Measurements from ENCODE around the gene DNM2. TPM values are rescaled to one million over a fixed set of nuclear protein-coding genes. Genes with fewer than 3 reads are reported as not detected.

DNM2 gene
- polyA plus RNA-seq, 4 donors, result 145 to 248 (median 166) TPM

GRCh38 chr19:10815969-10816644, 98.2 kb downstream of the DNM2 start:
- Histone ChIP-seq H3K9me3 (ENCODE audit: control insufficient read depth in 2 of 2, insufficient read depth in 1 of 2, low read depth in 1 of 2, low read length in 1 of 2) (no peaks in the 10 kb centered on the region), H3K27me3 (ENCODE audit: control insufficient read depth in 3 of 3, insufficient read depth in 3 of 3, low read length in 3 of 3) (no peaks in the 10 kb centered on the region), H3K27ac (ENCODE audit: low read depth in 1 of 3, low read length in 2 of 3) (peak overlapping the region in 1 of 3 donors; percentile 81), H3K4me1 (ENCODE audit: control insufficient read depth in 3 of 3, insufficient read depth in 2 of 3, low read depth in 1 of 3, low read length in 2 of 3) (no peaks in the 10 kb centered on the region), H3K36me3 (ENCODE audit: control insufficient read depth in 3 of 3, insufficient read depth in 2 of 3, low read depth in 1 of 3, low read length in 3 of 3) (peaks cover 23 to 97% (median 24%) of the 10 kb centered on the region in 3 donors), H3K4me3 (ENCODE audit: low read depth in 1 of 3, low read length in 3 of 3) (peak overlapping the region in 1 of 3 donors; percentile 39)
- 90 to 96% (median 90%) methylated on average over 21 of the region's 21 CpGs for WGBS, 3 donors
- DNase-seq (no peak), FAIRE-seq (no peak)

DNA sequence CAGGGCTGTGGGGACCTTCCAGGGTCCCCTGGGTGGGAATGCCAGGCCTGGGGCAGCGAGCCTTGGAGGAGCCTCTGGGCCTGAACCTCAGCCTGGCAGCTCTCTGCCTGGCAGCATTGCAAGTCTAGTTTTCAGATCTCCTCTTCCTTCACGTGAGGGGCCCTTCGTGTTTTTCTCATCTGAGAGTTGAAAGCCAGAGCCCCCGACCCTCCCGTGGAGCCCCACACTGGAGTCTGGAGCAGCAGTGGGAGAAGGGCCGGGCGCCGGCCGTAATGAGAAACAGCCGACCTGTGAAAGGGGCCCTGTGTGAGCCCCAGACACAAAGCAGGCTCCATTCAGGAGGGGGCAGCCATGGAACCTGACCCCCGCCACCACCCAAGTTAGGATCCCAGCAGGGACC, 98.8 kb downstream of the DNM2 start:
- H3K27me3 ChIP-seq (ENCODE audit: control insufficient read depth in 3 of 3, insufficient read depth in 3 of 3, low read length in 3 of 3), result no peaks in the 10 kb centered on the region
- DNase-seq (no peak), FAIRE-seq (no peak)
- WGBS, 3 donors, result 79 to 97% (median 91%) methylated on average over 11 of the region's 11 CpGs
- peaks cover 23 to 97% (median 26%) of the 10 kb centered on the region in 3 donors for H3K36me3 ChIP-seq (ENCODE audit: control insufficient read depth in 3 of 3, insufficient read depth in 2 of 3, low read depth in 1 of 3, low read length in 3 of 3)
- H3K9me3 ChIP-seq (ENCODE audit: control insufficient read depth in 2 of 2, insufficient read depth in 1 of 2, low read depth in 1 of 2, low read length in 1 of 2), result no peaks in the 10 kb centered on the region
- H3K4me3 ChIP-seq (ENCODE audit: low read depth in 1 of 3, low read length in 3 of 3), result peak overlapping the region in 1 of 3 donors; percentile 39
- H3K4me1 ChIP-seq (ENCODE audit: control insufficient read depth in 3 of 3, insufficient read depth in 2 of 3, low read depth in 1 of 3, low read length in 2 of 3), result no peaks in the 10 kb centered on the region
- peak overlapping the region in 2 of 3 donors; percentile 45 to 81 for H3K27ac ChIP-seq (ENCODE audit: low read depth in 1 of 3, low read length in 2 of 3)

DNA sequence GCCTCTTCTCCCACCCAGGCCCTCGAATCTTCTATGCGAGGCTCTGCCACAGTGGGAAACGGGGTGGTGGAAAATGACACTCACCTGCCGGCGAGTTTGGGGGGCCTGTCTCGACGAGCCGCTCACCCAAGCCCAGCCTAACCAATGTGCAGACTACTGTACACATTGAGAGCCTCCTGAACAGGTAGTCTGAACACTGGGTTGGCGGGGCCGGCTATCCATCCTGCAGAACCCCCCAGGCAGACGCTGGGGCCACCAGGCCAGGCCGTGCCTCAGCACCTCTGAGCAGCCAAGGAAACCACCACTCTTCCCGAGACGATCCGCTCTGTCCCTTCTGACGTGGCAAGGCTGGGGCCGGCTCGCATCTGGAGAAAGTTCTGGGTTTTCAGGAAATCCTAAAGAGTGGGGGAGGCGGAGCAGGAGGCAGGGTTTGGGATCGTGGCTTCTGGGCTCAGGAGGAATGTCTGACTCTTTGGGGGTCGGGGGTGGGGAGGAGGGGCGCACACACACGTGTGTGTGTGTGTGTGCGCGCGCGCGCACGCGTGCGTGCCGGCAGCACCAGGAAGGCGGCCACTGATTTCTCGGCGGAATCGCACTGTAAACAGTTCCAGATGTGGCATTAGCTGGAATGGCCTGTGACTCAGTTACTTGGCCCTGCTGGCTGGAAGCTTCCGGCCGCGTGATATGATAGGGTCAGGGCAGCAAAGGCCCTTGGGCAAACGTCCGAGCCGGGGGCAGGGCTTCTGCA, 99.6 kb downstream of the DNM2 start:
- Histone ChIP-seq H3K36me3 (ENCODE audit: control insufficient read depth in 3 of 3, insufficient read depth in 2 of 3, low read depth in 1 of 3, low read length in 3 of 3) (peaks cover 25 to 97% (median 25%) of the 10 kb centered on the region in 3 donors), H3K27ac (ENCODE audit: low read depth in 1 of 3, low read length in 2 of 3) (peak overlapping the region in 2 of 3 donors; percentile 62 to 81), H3K9me3 (ENCODE audit: control insufficient read depth in 2 of 2, insufficient read depth in 1 of 2, low read depth in 1 of 2, low read length in 1 of 2) (no peaks in the 10 kb centered on the region), H3K4me3 (ENCODE audit: low read depth in 1 of 3, low read length in 3 of 3) (peak overlapping the region in 1 of 3 donors; percentile 39), H3K27me3 (ENCODE audit: control insufficient read depth in 3 of 3, insufficient read depth in 3 of 3, low read length in 3 of 3) (no peaks in the 10 kb centered on the region), H3K4me1 (ENCODE audit: control insufficient read depth in 3 of 3, insufficient read depth in 2 of 3, low read depth in 1 of 3, low read length in 2 of 3) (no peaks in the 10 kb centered on the region)
- DNase-seq (peak in 1 of 2 donors; percentile 19), FAIRE-seq (no peak)
- 78 to 89% (median 82%) methylated on average over 42 of the region's 42 CpGs for WGBS, 3 donors

DNA sequence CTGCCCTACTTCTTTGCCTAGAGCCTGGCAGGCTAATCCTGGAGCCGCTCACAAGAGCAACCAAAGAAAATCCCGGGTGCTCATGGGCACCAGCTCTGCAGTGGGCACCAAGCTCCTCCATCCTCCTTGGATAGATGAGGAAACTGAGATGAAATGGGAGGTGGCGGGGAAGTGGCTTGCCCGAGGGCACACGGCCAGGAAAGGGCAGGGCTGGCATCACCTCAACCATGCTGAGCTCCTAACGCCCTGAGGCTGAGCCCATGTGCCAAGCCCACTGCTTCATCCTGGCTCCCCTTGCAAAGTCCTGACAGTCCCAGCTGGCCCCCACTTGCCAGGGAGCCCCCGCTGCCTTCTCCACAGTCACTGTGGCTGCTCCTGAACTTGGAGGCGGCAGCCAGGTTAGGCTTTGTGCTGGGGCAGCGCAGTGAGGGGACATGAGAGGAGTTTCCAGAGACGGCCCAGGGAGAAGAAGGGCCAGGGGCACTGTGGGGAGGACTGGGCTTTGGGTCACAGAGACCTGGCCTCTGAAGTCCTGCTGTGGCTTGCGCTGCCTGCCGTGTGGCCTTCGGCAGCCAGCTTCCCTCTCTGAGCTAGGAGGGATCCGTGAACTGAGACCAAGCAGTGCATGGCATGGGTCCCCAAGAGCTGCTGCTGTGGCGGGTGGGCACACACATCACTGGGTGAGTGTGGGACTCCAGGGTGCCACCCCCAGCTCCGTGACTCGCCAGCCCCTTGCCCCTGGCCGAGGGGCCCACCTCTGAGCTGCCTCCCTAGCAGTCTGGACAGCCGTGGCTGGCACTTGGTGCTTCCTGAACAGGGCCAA, 100.6 kb downstream of the DNM2 start:
- Histone ChIP-seq H3K9me3 (ENCODE audit: control insufficient read depth in 2 of 2, insufficient read depth in 1 of 2, low read depth in 1 of 2, low read length in 1 of 2) (no peaks in the 10 kb centered on the region), H3K4me1 (ENCODE audit: control insufficient read depth in 3 of 3, insufficient read depth in 2 of 3, low read depth in 1 of 3, low read length in 2 of 3) (no peaks in the 10 kb centered on the region), H3K36me3 (ENCODE audit: control insufficient read depth in 3 of 3, insufficient read depth in 2 of 3, low read depth in 1 of 3, low read length in 3 of 3) (peaks cover 22 to 94% (median 28%) of the 10 kb centered on the region in 3 donors), H3K27ac (ENCODE audit: low read depth in 1 of 3, low read length in 2 of 3) (peak overlapping the region; percentile 25 to 62 (median 28)), H3K27me3 (ENCODE audit: control insufficient read depth in 3 of 3, insufficient read depth in 3 of 3, low read length in 3 of 3) (no peaks in the 10 kb centered on the region), H3K4me3 (ENCODE audit: low read depth in 1 of 3, low read length in 3 of 3) (no peak overlapping the region)
- WGBS, 3 donors, result 90 to 97% (median 94%) methylated on average over 17 to 19 of the region's 19 CpGs
- FAIRE-seq, result no peak
- no peak for DNase-seq

DNA sequence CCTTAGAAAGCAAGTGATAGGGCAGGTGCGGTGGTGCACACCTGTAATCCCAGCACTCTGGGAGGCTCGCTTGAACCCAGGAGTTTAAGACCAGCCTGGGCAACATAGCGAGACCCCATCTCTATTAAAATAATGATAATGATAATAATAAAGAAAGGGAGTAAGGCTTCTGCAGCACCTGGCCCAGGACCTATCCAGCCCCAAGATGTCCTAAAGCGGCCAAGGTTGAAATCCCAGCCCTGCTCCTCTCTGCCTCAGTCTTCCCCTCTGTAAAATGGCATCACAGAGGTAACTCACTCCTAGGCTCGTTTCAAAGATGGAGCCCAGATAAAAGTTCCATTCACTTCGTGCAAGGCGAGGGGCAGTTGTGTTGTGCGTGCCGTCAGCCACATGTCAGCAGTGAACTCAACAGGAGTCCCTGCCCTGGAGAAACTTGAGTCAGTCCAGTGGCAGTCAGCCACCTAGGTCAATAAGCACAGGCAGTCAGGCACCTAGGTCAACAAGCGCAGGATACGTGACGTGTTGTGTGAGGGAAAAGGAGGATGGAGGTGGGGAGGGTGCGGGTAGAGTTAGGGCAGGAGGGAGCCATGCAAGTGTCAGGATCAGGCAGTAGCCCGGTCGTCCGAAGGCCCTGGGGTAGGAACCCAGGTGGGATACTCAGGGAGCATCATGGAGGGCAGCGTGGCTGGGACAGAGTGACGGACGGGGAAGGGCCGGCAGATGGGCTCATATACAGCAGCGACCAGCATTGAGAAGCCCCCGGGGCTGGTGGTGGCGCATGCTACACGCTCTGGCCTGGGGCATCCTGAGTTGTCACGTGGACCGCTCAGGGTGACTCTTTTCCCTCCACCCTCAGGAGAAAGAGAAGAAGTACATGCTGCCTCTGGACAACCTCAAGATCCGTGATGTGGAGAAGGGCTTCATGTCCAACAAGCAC, 101.5 kb downstream of the DNM2 start:
- no peak overlapping the region for H3K27ac ChIP-seq (ENCODE audit: low read depth in 1 of 3, low read length in 2 of 3)
- no peak for FAIRE-seq
- WGBS, 3 donors, result 96 to 97% (median 97%) methylated on average over 25 to 27 of the region's 27 CpGs

GRCh38 chr19:10820173-10820572, 102.3 kb downstream of the DNM2 start:
- H3K4me3 ChIP-seq (ENCODE audit: low read depth in 1 of 3, low read length in 3 of 3), result no peak overlapping the region
- no peaks in the 10 kb centered on the region for H3K9me3 ChIP-seq (ENCODE audit: control insufficient read depth in 2 of 2, insufficient read depth in 1 of 2, low read depth in 1 of 2, low read length in 1 of 2)
- no peak for DNase-seq
- H3K27me3 ChIP-seq (ENCODE audit: control insufficient read depth in 3 of 3, insufficient read depth in 3 of 3, low read length in 3 of 3), result no peaks in the 10 kb centered on the region
- FAIRE-seq, result no peak
- no peak overlapping the region for H3K27ac ChIP-seq (ENCODE audit: low read depth in 1 of 3, low read length in 2 of 3)
- H3K36me3 ChIP-seq (ENCODE audit: control insufficient read depth in 3 of 3, insufficient read depth in 2 of 3, low read depth in 1 of 3, low read length in 3 of 3), result peaks cover 27 to 97% (median 28%) of the 10 kb centered on the region in 3 donors
- 89 to 90% (median 89%) methylated on average over 7 of the region's 7 CpGs for WGBS, 3 donors
- H3K4me1 ChIP-seq (ENCODE audit: control insufficient read depth in 3 of 3, insufficient read depth in 2 of 3, low read depth in 1 of 3, low read length in 2 of 3), result no peaks in the 10 kb centered on the region

More for the DNA sequence above, 101.5 kb downstream of the DNM2 start:
- Histone ChIP-seq H3K36me3 (ENCODE audit: control insufficient read depth in 3 of 3, insufficient read depth in 2 of 3, low read depth in 1 of 3, low read length in 3 of 3) (peaks cover 27 to 94% (median 30%) of the 10 kb centered on the region in 3 donors), H3K4me3 (ENCODE audit: low read depth in 1 of 3, low read length in 3 of 3) (no peak overlapping the region), H3K4me1 (ENCODE audit: control insufficient read depth in 3 of 3, insufficient read depth in 2 of 3, low read depth in 1 of 3, low read length in 2 of 3) (no peaks in the 10 kb centered on the region), H3K9me3 (ENCODE audit: control insufficient read depth in 2 of 2, insufficient read depth in 1 of 2, low read depth in 1 of 2, low read length in 1 of 2) (no peaks in the 10 kb centered on the region), H3K27me3 (ENCODE audit: control insufficient read depth in 3 of 3, insufficient read depth in 3 of 3, low read length in 3 of 3) (no peaks in the 10 kb centered on the region)
- no peak for DNase-seq

- H3K27me3 ChIP-seq (ENCODE audit: control insufficient read depth in 3 of 3, insufficient read depth in 3 of 3, low read length in 3 of 3), result no peaks in the 10 kb centered on the region
- WGBS, 3 donors, result 95 to 98% (median 95%) methylated on average over 12 of the region's 12 CpGs
- FAIRE-seq (no peak), DNase-seq (no peak)
- no peaks in the 10 kb centered on the region for H3K9me3 ChIP-seq (ENCODE audit: control insufficient read depth in 2 of 2, insufficient read depth in 1 of 2, low read depth in 1 of 2, low read length in 1 of 2)
- no peak overlapping the region for H3K4me3 ChIP-seq (ENCODE audit: low read depth in 1 of 3, low read length in 3 of 3)
- H3K27ac ChIP-seq (ENCODE audit: low read depth in 1 of 3, low read length in 2 of 3), result no peak overlapping the region
- H3K36me3 ChIP-seq (ENCODE audit: control insufficient read depth in 3 of 3, insufficient read depth in 2 of 3, low read depth in 1 of 3, low read length in 3 of 3), result peaks cover 24 to 87% (median 26%) of the 10 kb centered on the region in 3 donors
- H3K4me1 ChIP-seq (ENCODE audit: control insufficient read depth in 3 of 3, insufficient read depth in 2 of 3, low read depth in 1 of 3, low read length in 2 of 3), result no peaks in the 10 kb centered on the region
These were observed 105.8 kb downstream of the DNM2 start for GRCh38 chr19:10823690-10824089.

Measured in small intestine (tissue), 7 donors.